OCI-LY7 (cell line): Measurements from ENCODE around the gene PRKN. TPM values are rescaled to one million over a fixed set of nuclear protein-coding genes. Genes with fewer than 3 reads are reported as not detected.

ENCODE experiments used
- BruUV-seq: library from RNA; stranded (reverse); fragments of 400-500 nt; replicated peaks from 2 replicates; lab custom pipeline; 2021; lab: Mats Ljungman, UMichigan
- CTCF ChIA-PET: fragments of 300-600 bp; sonication (Branson Sonifier 250); formaldehyde crosslinking; loops from one replicate; lab custom pipeline; 2022; ENCODE audit warnings: antibody characterized with exemption; ENCODE audit not compliant: unreplicated experiment; lab: Charles Lee
- POLR2A ChIA-PET: fragments of 300-600 bp; sonication (Branson Sonifier 250); formaldehyde crosslinking; loops from one replicate; lab custom pipeline; 2022; ENCODE audit warnings: antibody characterized with exemption; lab: Charles Lee
- DNase-seq: peaks from one replicate; pipeline ENCODE4 v3.0.0-alpha.2; 2015; ENCODE audit warnings: low spot score
- H2AFZ ChIP-seq: fragments of 200-600 bp; sonication (generic), shearing (Covaris generic); 2 replicates; pipeline ENCODE4 v1.6.1; 2014; ENCODE audit warnings: mild to moderate bottlenecking, antibody characterized with exemption, low read length, moderate library complexity
- H3K27ac ChIP-seq: fragments of 200-600 bp; sonication (generic); 2 replicates; pipeline ENCODE4 v1.5.1; 2014; ENCODE audit warnings: mixed run types, low read depth, mild to moderate bottlenecking, moderate library complexity, low read length, inconsistent platforms; ENCODE audit not compliant: poor library complexity, severe bottlenecking
- H3K36me3 ChIP-seq: fragments of 200-600 bp; sonication (generic); 2 replicates; pipeline ENCODE4 v1.6.1; 2014; ENCODE audit warnings: mild to moderate bottlenecking, antibody characterized with exemption, low read length, moderate library complexity, mixed read lengths; ENCODE audit not compliant: insufficient read depth
- H3K4me1 ChIP-seq: fragments of 200-600 bp; sonication (generic); 2 replicates; pipeline ENCODE4 v1.5.1; 2014; ENCODE audit warnings: mild to moderate bottlenecking, low read length; ENCODE audit not compliant: insufficient read depth, poor library complexity, severe bottlenecking
- H3K4me2 ChIP-seq: fragments of 200-600 bp; sonication (generic); 2 replicates; pipeline ENCODE4 v1.6.1; 2014; ENCODE audit warnings: mild to moderate bottlenecking, low read length
- H3K4me3 ChIP-seq: fragments of 200-600 bp; sonication (generic); 2 replicates; pipeline ENCODE4 v1.5.1; 2014; ENCODE audit warnings: mild to moderate bottlenecking, low read depth, low read length; ENCODE audit not compliant: poor library complexity, severe bottlenecking
- H3K79me2 ChIP-seq: fragments of 200-600 bp; sonication (generic); 2 replicates; pipeline ENCODE4 v1.6.1; 2016; ENCODE audit warnings: low read depth, mild to moderate bottlenecking, low read length, moderate library complexity, mixed read lengths; ENCODE audit not compliant: insufficient read depth
- H3K9me2 ChIP-seq: fragments of 200-600 bp; sonication (generic); 2 replicates; pipeline ENCODE4 v1.6.1; 2016; ENCODE audit warnings: mild to moderate bottlenecking, low read length, mixed read lengths; ENCODE audit not compliant: insufficient read depth
- H3K9me3 ChIP-seq: fragments of 200-600 bp; sonication (generic); 2 replicates; pipeline ENCODE4 v1.6.1; 2014; ENCODE audit warnings: mild to moderate bottlenecking, mixed run types, low read length, mixed read lengths
- H4K20me1 ChIP-seq: fragments of 200-600 bp; sonication (generic); 2 replicates; pipeline ENCODE4 v1.6.1; 2014; ENCODE audit warnings: mild to moderate bottlenecking, antibody characterized with exemption, low read length, moderate library complexity, mixed read lengths; ENCODE audit not compliant: insufficient read depth
- CTCF ChIP-seq: fragments of 200-600 bp; sonication (generic); conservative IDR thresholded peaks from 2 replicates; pipeline ENCODE4 v1.5.1; 2014; ENCODE audit warnings: mild to moderate bottlenecking, antibody characterized with exemption, low read length, moderate library complexity, mixed read lengths
- EZH2phosphoT487 ChIP-seq: fragments of 200-600 bp; sonication (generic); IDR thresholded peaks from 2 replicates; pipeline ENCODE4 v1.6.1; 2018; ENCODE audit warnings: low read depth, borderline replicate concordance, mild to moderate bottlenecking, mixed run types, antibody characterized with exemption, low read length, moderate library complexity, mixed read lengths
- intact Hi-C: fragments of 100-400 bp; cut with micrococcal nuclease; formaldehyde crosslinking; loops from one replicate; pipeline ENCODE4 v1.10.0; 2022; ENCODE audit not compliant: unreplicated experiment
- total RNA-seq, 2 experiments: library from RNA; depleted of rRNA in 1 of 2; stranded (reverse); fragments of >200 nt in 1 of 2; shearing (Covaris generic) in 1 of 2; gene quantifications; 2 replicates each; pipeline ENCODE4 v1.2.3, GENCODE V29; 2014 to 2022

Gene PRKN
- total RNA-seq, 2 experiments from 2014 or later = 1.3 to 2.0 TPM

GRCh38 chr6:161740486-161740885 is 987.1 kb downstream of the PRKN start:
- intact Hi-C loops = no loop called here
- no peak for DNase-seq
- ChIA-PET POLR2A (no interaction called here), CTCF (no interaction called here)
- TF ChIP-seq EZH2phosphoT487 (no peak), CTCF (no peak)
- Histone ChIP-seq H2AFZ (no peak overlapping the region), H3K9me3 (no peaks in the 10 kb centered on the region), H3K9me2 (no peaks in the 10 kb centered on the region), H3K36me3 (no peaks in the 10 kb centered on the region), H4K20me1 (no peaks in the 10 kb centered on the region), H3K4me3 (no peak overlapping the region), H3K27ac (no peak overlapping the region), H3K4me2 (no peak overlapping the region), H3K4me1 (no peaks in the 10 kb centered on the region), H3K79me2 (no peaks in the 10 kb centered on the region)
- BruUV-seq = no TSS peak

- Histone ChIP-seq H3K36me3 (no peaks in the 10 kb centered on the region), H3K9me3 (no peaks in the 10 kb centered on the region), H3K4me1 (no peaks in the 10 kb centered on the region), H3K79me2 (no peaks in the 10 kb centered on the region), H3K9me2 (no peaks in the 10 kb centered on the region), H3K27ac (no peak overlapping the region), H2AFZ (no peak overlapping the region), H3K4me3 (no peak overlapping the region), H4K20me1 (no peaks in the 10 kb centered on the region), H3K4me2 (no peak overlapping the region)
- no TSS peak for BruUV-seq
- intact Hi-C loops = no loop called here
- CTCF ChIA-PET = no interaction called here
- TF ChIP-seq CTCF (no peak), EZH2phosphoT487 (no peak)
- POLR2A ChIA-PET = interaction anchor here (0.6 kb wide), 1 partner anchor 59 kb away, joined by 4 read pairs; no protein-coding TSS in a partner anchor
- no peak for DNase-seq
Observed at GRCh38 chr6:161736781-161737292, 990.7 kb downstream of the PRKN start.

GRCh38 chr6:161736326-161736725 is 991.2 kb downstream of the PRKN start:
- CTCF ChIA-PET = no interaction called here
- Histone ChIP-seq H3K36me3 (no peaks in the 10 kb centered on the region), H3K27ac (no peak overlapping the region), H3K4me2 (no peak overlapping the region), H3K4me3 (no peak overlapping the region), H3K9me3 (no peaks in the 10 kb centered on the region), H3K9me2 (no peaks in the 10 kb centered on the region), H3K4me1 (no peaks in the 10 kb centered on the region), H3K79me2 (no peaks in the 10 kb centered on the region), H4K20me1 (no peaks in the 10 kb centered on the region), H2AFZ (no peak overlapping the region)
- BruUV-seq = no TSS peak
- TF ChIP-seq CTCF (no peak), EZH2phosphoT487 (no peak)
- DNase-seq = no peak
- POLR2A ChIA-PET = interaction anchor here (0.6 kb wide), 1 partner anchor 58 kb away, joined by 4 read pairs; no protein-coding TSS in a partner anchor
- intact Hi-C loops = no loop called here
